Astrocyte of the spinal cord (primary cell): ENCODE measurements around the gene MAGI1.
A peak's percentile ranks its signal among the peaks of the same experiment; 100 is the strongest.

Source experiments
- DNase-seq: peaks from one replicate; pipeline ENCODE4 v3.0.0; 2011; ENCODE audit warnings: low read depth, low spot score
- H3K4me3 ChIP-seq: 2 replicates; pipeline ENCODE4 v1.5.1; 2011; ENCODE audit warnings: low read depth, mild to moderate bottlenecking, low read length, moderate library complexity
- in situ Hi-C: cut with HindIII; loops from 2 replicates; pipeline ENCODE4 v1.10.0; 2017; ENCODE audit warnings: low sequenced_read_pairs
- TF ChIP-seq, protein P1 (sequence below): IDR thresholded peaks from 2 replicates; pipeline ENCODE4 v1.5.1; 2012; ENCODE audit warnings: low read depth, mild to moderate bottlenecking, low read length, inconsistent platforms

MAGI1 gene

DNA sequence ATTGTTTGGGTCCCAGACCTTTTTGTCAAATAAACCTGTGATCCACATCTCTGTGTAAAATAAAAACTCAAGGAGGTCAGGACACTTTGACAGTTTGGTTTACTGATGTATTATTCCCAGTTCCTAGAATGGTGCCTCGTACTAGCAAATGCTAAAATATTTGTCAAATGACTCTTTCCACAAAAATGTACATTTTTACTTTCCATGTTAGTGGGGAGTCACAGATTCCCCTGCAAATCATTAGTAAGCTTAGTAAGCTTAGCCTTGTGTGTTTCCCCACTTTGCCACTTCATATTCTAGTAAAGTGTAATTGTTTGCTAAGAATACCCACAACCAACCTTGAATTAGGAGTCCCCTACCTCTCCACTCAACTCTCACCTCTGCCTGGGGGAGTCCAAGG lies 2.4 kb upstream of the MAGI1 start:
- TF ChIP-seq, protein P1, sequence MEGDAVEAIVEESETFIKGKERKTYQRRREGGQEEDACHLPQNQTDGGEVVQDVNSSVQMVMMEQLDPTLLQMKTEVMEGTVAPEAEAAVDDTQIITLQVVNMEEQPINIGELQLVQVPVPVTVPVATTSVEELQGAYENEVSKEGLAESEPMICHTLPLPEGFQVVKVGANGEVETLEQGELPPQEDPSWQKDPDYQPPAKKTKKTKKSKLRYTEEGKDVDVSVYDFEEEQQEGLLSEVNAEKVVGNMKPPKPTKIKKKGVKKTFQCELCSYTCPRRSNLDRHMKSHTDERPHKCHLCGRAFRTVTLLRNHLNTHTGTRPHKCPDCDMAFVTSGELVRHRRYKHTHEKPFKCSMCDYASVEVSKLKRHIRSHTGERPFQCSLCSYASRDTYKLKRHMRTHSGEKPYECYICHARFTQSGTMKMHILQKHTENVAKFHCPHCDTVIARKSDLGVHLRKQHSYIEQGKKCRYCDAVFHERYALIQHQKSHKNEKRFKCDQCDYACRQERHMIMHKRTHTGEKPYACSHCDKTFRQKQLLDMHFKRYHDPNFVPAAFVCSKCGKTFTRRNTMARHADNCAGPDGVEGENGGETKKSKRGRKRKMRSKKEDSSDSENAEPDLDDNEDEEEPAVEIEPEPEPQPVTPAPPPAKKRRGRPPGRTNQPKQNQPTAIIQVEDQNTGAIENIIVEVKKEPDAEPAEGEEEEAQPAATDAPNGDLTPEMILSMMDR: no peak
- no peak overlapping the region for H3K4me3 ChIP-seq
- peak; percentile 68 for DNase-seq
- in situ Hi-C loops: no loop called here

DNA sequence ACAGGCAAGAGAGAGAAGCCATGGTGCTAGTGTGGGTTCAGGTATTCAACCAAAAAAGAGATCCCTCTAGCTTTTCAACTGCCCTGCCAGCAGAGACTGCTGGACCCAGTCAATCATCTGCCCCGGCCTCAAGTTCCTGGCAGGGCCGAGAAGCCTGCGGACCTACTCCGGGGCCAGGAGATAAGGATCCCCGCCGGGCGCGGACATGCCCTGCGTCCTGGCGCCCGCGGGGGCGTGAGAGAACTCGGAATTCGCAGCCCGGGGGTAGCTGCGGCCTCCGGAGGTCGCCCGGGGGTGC lies 821 bp upstream of the MAGI1 start:
- no peak for DNase-seq
- in situ Hi-C loops: no loop called here
- H3K4me3 ChIP-seq: peak overlapping the region; percentile 49
- TF ChIP-seq, protein P1: no peak

DNA sequence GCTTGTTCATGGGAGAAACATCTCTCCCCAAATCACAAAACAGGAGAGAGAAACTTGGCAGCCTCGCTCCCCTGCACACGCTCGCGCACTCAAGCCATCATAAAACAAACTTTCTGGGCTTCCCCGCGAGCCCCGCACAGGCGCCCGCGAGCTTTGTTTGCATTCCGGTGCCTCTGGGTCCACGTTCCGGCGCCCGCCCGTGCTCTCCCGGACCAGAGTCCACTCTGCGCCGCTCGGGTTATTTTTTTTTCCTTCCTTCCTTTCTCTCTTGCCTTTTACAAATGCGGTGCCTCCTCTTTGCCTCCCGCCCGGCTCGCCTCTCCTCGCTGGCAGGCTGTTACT lies 363 bp downstream of the MAGI1 start:
- peak overlapping the region; percentile 82 for H3K4me3 ChIP-seq
- TF ChIP-seq, protein P1: no peak
- DNase-seq: no peak
- in situ Hi-C loops: no loop called here

DNA sequence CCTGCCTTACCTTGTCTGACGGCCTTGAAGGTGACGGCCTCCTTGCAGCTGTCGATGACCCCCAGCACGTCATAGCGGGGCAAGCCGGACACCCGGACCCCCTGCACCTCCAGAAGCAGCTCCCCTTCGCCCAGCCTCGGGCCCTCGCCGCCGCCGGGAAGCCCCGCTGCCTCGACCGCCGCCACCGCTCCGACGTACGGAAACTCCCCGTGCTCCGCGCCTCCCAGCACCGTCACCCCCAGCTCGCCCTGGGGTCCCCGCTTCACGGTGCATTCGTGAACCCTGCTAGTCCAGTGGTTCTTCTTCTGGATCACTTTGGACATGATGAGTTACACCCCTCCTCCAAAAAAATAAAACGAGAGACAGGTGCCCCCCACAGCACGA lies 740 bp downstream of the MAGI1 start:
- DNase-seq: no peak
- TF ChIP-seq, protein P1: no peak
- in situ Hi-C loops: no loop called here
- H3K4me3 ChIP-seq: peak overlapping the region; percentile 82

DNA sequence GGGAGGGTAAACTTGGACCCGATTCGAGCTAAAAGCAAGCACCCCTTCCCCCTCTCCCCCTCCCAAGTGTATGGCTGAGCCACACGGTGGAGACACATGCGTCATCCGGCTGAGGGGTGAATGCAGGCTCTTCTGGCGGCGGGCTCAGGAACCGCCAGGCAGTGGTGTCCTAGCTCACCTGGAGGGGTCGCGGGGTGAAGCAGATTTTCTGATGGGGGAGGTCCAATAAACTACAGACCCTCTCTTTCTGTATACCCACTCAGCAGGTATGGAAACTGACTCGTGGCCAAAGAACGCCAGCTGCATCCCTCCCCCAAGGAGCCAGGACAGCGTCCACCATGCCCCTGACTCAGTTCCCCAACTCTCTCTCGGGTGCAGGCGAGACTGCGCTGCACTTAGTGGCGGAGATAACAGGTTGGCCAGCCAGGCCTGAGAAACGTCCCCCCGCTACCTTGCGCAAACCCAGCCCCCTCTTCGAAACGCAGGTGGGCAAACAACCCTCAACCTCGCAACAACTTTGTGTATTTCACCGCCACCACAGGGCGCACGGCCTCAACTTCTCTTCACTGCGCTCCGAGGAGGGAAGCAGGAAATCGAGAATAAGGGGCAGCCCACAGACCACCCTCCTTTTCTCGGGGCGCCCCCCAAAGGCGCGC lies 1.3 kb downstream of the MAGI1 start:
- TF ChIP-seq, protein P1: peak; percentile 29
- peak; percentile 38 for DNase-seq
- peak overlapping the region; percentile 82 for H3K4me3 ChIP-seq
- in situ Hi-C loops: no loop called here

DNA sequence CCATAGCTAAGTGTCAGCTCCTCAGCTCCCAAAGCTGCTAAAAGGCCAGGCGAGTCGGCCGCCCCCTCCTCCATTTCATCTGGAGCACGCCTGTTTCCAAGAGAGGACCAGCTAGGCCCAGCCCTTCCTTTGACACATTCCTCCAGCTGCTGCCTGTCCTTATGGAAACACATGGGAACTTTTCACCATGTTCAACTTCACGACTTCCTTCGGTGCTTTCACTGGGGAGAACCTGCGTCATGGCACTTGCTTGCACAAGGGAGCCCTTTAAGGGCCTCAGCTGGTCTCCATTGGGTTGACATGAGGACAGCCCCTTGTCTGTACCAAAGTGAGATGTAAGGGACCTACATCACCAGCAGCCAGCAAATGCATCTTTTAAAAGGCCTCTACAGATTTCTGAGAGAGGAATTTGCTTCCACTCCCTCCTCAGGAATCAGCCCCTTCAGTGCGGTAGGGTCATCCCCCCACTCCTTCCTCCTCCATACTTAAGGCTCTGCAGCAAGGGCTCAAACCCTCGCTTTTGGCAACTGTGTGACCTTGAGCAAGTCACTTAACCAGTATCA lies 2.1 kb downstream of the MAGI1 start:
- peak; percentile 4 for DNase-seq
- peak overlapping the region; percentile 82 for H3K4me3 ChIP-seq
- in situ Hi-C loops: no loop called here
- TF ChIP-seq, protein P1: no peak
